Upper lobe of left lung (tissue), 6 donors: ENCODE measurements around the gene PTPRJ. TPM values are rescaled to one million over a fixed set of nuclear protein-coding genes. Genes with fewer than 3 reads are reported as not detected.

Source experiments
- ATAC-seq, 2 donors: fragments of 200-7000 bp; cut with Tn5 transposase; one replicate each; pipeline ENCODE4 v1.9.1; 2022; ENCODE audit warnings: mild to moderate bottlenecking in 2 of 2, moderate library complexity in 2 of 2; ENCODE audit not compliant: low FRiP score in 2 of 2
- DNase-seq, 2 donors: peaks; one replicate each; pipeline ENCODE4 v3.0.0-alpha.2; 2019 to 2020
- H3K27ac ChIP-seq, 4 donors: fragments of 200-600 bp; sonication (generic); one replicate each; pipeline ENCODE4 v1.5.1; 2016 to 2019
- H3K27me3 ChIP-seq, 4 donors: fragments of 200-600 bp; sonication (generic); one replicate each; pipeline ENCODE4 v1.5.1; 2017 to 2019
- H3K36me3 ChIP-seq, 4 donors: fragments of 200-600 bp; sonication (generic); one replicate each; pipeline ENCODE4 v1.5.1; 2016 to 2019
- H3K4me1 ChIP-seq, 4 donors: fragments of 200-600 bp; sonication (generic); one replicate each; pipeline ENCODE4 v1.5.1; 2018 to 2019
- H3K4me3 ChIP-seq, 4 donors: fragments of 200-600 bp; sonication (generic); one replicate each; pipeline ENCODE4 v1.5.1; 2017 to 2019; ENCODE audit warnings: mild to moderate bottlenecking in 2 of 4, moderate library complexity in 1 of 4
- H3K9me3 ChIP-seq, 4 donors: fragments of 200-600 bp; sonication (generic); one replicate each; pipeline ENCODE4 v1.5.1; 2018 to 2019
- EP300 ChIP-seq, 4 donors: sonication (generic); formaldehyde crosslinking; IDR thresholded peaks; one replicate each; pipeline ENCODE4 v1.5.1; 2017; ENCODE audit warnings: antibody characterized with exemption in 4 of 4, control low read depth in 2 of 4
- POLR2A ChIP-seq, 4 donors: fragments of 450-650 bp; IDR thresholded peaks; one replicate each; pipeline ENCODE4 v1.5.1; 2016 to 2017; ENCODE audit warnings: antibody characterized with exemption in 4 of 4, mild to moderate bottlenecking in 2 of 4
- POLR2AphosphoS5 ChIP-seq, 2 donors: sonication (generic); formaldehyde crosslinking; IDR thresholded peaks; one replicate each; pipeline ENCODE4 v1.5.1; 2017; ENCODE audit warnings: antibody characterized with exemption in 2 of 2
- WGBS, 2 donors: methylation state at CpG; one replicate each; pipeline ENCODE4 v1.1.5; 2017 to 2018; 5-methylcytosine and 5-hydroxymethylcytosine counted together
- total RNA-seq, 6 donors: library from RNA; depleted of rRNA in 4 of 6; stranded (reverse); fragments of >200 nt in 4 of 6; gene quantifications; one replicate each; pipeline versions ENCODE4 v1.1.0 to v1.2.1, GENCODE V29; 2016 to 2021
- TF ChIP-seq, protein P1 (sequence below), 6 experiments: fragments of 450-650 bp in 4 of 6; fragments of 200-600 bp in 2 of 6; sonication (generic) in 2 of 6; IDR thresholded peaks; one replicate each; pipeline ENCODE4 v1.5.1; 2016 to 2019; ENCODE audit warnings: antibody characterized with exemption in 6 of 6
- donor health status: DM: no; HTN: no; CAD: no; lungs with moderate emphysema.
- donor health status: DM: no; HTN: yes; CAD: no; lungs with severe emphysema.

The PTPRJ gene
- total RNA-seq, 6 donors from 2014 or later: 17.9 to 50.4 (median 32.9) TPM

DNA sequence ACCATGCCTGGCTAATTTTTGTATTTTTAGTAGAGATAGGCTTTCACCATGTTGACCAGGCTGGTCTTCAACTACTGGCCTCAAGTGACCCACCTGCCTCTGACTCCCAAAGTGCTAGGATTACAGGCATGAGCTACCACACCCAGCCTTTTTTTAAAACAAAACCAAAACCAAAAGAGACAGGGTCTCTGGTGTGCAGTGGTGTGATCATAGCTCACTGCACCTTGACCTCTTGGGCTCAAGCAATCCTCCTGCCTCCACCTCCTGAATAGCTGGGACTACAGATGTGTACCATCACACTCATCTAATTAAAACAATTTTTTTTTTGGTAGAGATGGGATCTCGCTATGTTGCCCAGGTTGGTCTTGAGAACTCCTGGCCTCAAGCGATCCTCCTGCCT, 77.7 kb downstream of the PTPRJ start:
- Histone ChIP-seq H3K27ac (peak overlapping the region in 1 of 4 donors; percentile 72), H3K36me3 (no peaks in the 10 kb centered on the region), H3K4me1 (peaks cover 24 to 49% (median 44%) of the 10 kb centered on the region in 4 donors), H3K4me3 (no peak overlapping the region), H3K27me3 (no peaks in the 10 kb centered on the region), H3K9me3 (no peaks in the 10 kb centered on the region)
- ATAC-seq: no peak
- WGBS, 2 donors: 87 to 95% methylated on average over 2 of the region's 2 CpGs
- DNase-seq: no peak
- TF ChIP-seq, protein P1, sequence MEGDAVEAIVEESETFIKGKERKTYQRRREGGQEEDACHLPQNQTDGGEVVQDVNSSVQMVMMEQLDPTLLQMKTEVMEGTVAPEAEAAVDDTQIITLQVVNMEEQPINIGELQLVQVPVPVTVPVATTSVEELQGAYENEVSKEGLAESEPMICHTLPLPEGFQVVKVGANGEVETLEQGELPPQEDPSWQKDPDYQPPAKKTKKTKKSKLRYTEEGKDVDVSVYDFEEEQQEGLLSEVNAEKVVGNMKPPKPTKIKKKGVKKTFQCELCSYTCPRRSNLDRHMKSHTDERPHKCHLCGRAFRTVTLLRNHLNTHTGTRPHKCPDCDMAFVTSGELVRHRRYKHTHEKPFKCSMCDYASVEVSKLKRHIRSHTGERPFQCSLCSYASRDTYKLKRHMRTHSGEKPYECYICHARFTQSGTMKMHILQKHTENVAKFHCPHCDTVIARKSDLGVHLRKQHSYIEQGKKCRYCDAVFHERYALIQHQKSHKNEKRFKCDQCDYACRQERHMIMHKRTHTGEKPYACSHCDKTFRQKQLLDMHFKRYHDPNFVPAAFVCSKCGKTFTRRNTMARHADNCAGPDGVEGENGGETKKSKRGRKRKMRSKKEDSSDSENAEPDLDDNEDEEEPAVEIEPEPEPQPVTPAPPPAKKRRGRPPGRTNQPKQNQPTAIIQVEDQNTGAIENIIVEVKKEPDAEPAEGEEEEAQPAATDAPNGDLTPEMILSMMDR (IDR thresholded peaks at IDR 0.05): no peak
- TF ChIP-seq POLR2AphosphoS5 (IDR thresholded peaks at IDR 0.05): no peak
- no peak for TF ChIP-seq EP300 (IDR thresholded peaks at IDR 0.05)
- TF ChIP-seq POLR2A (IDR thresholded peaks at IDR 0.05): no peak

DNA sequence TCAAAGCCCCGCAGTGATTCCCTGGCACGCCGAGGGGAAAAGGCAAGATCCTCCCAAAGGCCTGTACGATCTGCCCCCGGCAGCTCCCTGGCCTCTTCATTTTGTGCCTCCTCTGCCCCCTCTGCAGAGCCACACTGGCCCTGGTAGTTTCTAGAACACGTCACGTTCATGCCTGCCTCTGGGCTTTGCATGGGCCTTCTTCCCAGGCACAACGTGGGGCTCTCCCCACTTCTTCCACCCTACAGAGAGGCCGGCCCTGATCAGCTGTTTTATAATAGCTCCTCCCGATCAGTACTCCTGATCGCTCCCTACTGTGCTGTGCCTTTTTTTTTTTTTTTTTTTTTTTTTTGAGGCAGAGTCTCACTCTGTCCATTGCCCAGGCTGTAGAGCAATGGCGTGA, 78.4 kb downstream of the PTPRJ start:
- Histone ChIP-seq H3K36me3 (no peaks in the 10 kb centered on the region), H3K9me3 (no peaks in the 10 kb centered on the region), H3K27ac (no peak overlapping the region), H3K4me1 (peaks cover 27 to 56% (median 45%) of the 10 kb centered on the region in 4 donors), H3K4me3 (no peak overlapping the region), H3K27me3 (no peaks in the 10 kb centered on the region)
- TF ChIP-seq POLR2AphosphoS5 (IDR thresholded peaks at IDR 0.05) (no peak), POLR2A (IDR thresholded peaks at IDR 0.05) (no peak), EP300 (IDR thresholded peaks at IDR 0.05) (no peak)
- TF ChIP-seq, protein P1 (IDR thresholded peaks at IDR 0.05): no peak
- ATAC-seq (no peak), DNase-seq (no peak)
- 81 to 96% methylated on average over 12 of the region's 12 CpGs for WGBS, 2 donors

DNA sequence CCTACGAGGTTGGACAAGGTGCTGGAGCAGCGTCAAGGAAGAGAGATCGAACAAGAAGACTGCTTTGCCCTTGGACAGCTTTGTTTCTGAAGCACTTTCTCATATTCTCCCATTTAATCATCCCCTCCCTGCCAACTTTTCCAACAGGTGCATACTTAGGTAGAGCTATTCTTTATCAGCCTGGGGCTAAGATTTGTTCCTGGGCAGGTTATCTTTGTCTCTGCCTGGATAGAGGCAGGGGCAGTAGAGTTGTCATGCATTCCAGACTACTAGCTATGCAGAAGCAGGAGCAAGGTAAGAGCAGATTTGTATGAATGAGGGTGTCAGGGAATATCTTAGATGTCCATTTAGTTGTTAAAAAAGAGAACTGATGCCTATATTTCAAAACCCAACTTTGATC, 82.3 kb downstream of the PTPRJ start:
- H3K27ac ChIP-seq: peak overlapping the region; percentile 46 to 79 (median 67)
- no peaks in the 10 kb centered on the region for H3K36me3 ChIP-seq
- no peaks in the 10 kb centered on the region for H3K27me3 ChIP-seq
- no peak for ATAC-seq
- 89 to 93% methylated on average over 3 of the region's 3 CpGs for WGBS, 2 donors
- H3K9me3 ChIP-seq: no peaks in the 10 kb centered on the region
- DNase-seq: no peak
- no peak overlapping the region for H3K4me3 ChIP-seq
- TF ChIP-seq EP300 (IDR thresholded peaks at IDR 0.05): no peak
- TF ChIP-seq, protein P1 (IDR thresholded peaks at IDR 0.05): no peak
- no peak for TF ChIP-seq POLR2A (IDR thresholded peaks at IDR 0.05)
- no peak for TF ChIP-seq POLR2AphosphoS5 (IDR thresholded peaks at IDR 0.05)
- peaks cover 13 to 41% (median 24%) of the 10 kb centered on the region in 4 donors for H3K4me1 ChIP-seq

DNA sequence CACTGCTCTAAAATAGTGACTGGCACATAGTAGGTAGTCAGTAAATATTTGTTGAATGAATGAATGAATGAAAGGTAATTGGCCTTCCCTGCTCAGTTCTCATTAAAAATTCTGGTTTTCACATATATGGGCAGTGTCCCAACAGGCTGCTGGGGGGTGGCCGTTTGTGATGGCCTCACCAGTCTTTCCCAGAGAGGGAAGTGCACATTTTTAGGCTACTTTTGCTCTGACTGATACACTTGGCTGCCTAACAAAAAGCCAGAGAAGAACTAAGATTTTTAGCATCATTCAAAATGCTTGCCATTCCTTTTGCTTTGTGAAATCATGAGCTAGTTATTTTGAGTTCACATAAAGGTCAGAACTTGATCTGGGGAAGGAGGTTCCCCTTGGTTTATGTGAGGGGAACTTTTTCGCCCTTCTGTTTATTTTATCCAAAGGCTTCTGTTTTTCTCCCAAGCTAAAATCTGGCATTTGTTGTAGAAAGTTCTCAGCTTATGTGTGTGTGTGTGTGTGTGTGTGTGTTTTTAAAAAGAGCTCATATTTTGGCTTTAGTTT, 83.1 kb downstream of the PTPRJ start:
- DNase-seq (no peak), ATAC-seq (peak; percentile 66 to 87)
- TF ChIP-seq EP300 (IDR thresholded peaks at IDR 0.05) (no peak), POLR2AphosphoS5 (IDR thresholded peaks at IDR 0.05) (peak in 1 of 2 donors; percentile 12)
- TF ChIP-seq, protein P1 (IDR thresholded peaks at IDR 0.05): no peak
- 29 to 39% methylated on average over 2 of the region's 2 CpGs for WGBS, 2 donors
- H3K4me3 ChIP-seq: no peak overlapping the region
- peaks cover 13 to 36% (median 24%) of the 10 kb centered on the region in 4 donors for H3K4me1 ChIP-seq
- no peaks in the 10 kb centered on the region for H3K36me3 ChIP-seq
- no peaks in the 10 kb centered on the region for H3K9me3 ChIP-seq
- peak overlapping the region; percentile 46 to 79 (median 67) for H3K27ac ChIP-seq
- H3K27me3 ChIP-seq: no peaks in the 10 kb centered on the region

DNA sequence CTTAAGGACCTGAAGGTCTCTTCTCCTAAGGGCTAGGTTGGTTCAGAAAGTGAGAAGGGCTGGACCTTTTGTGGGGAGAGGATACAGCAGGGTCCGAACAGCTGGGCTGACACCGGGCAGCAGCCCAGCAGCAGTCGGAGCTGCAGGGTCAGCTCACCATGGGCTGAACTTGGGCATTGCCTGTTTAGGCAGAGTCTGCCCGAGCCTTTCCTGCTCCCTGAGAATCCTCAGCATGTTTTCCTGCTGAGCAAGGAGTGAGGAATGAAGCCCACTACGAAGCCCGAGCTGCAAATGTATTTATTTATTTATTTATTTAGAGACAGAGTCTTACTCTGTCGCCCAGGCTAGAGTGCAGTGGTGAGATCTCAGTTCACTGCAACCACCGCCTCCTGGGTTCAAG, 83.9 kb downstream of the PTPRJ start:
- TF ChIP-seq EP300 (IDR thresholded peaks at IDR 0.05) (no peak), POLR2A (IDR thresholded peaks at IDR 0.05) (no peak), POLR2AphosphoS5 (IDR thresholded peaks at IDR 0.05) (no peak)
- TF ChIP-seq, protein P1 (IDR thresholded peaks at IDR 0.05): no peak
- Histone ChIP-seq H3K27ac (peak overlapping the region; percentile 46 to 79 (median 67)), H3K9me3 (no peaks in the 10 kb centered on the region), H3K36me3 (no peaks in the 10 kb centered on the region), H3K4me1 (peaks cover 13 to 36% (median 24%) of the 10 kb centered on the region in 4 donors), H3K4me3 (no peak overlapping the region), H3K27me3 (no peaks in the 10 kb centered on the region)
- WGBS, 2 donors: 63 to 81% methylated on average over 8 of the region's 8 CpGs
- DNase-seq (peak in 1 of 2 donors; percentile 15), ATAC-seq (no peak)
